HG03064 (cell line): ENCODE measurements around the gene STEAP1B.
"Not testable (repeated sequence)": the region's sequence is repeated elsewhere in the genome, so short reads cannot be mapped to it uniquely, and the experiment has no call there.

Experiments
- ATAC-seq: cut with Tn5 transposase; IDR thresholded peaks from one replicate; pipeline ENCODE4 v1.9.1; 2021; ENCODE audit warnings: low read depth; ENCODE audit not compliant: unreplicated experiment

STEAP1B gene

GRCh38 chr7:22433710-22434460 lies 66.1 kb downstream of the STEAP1B start:
- no peak for ATAC-seq

DNA sequence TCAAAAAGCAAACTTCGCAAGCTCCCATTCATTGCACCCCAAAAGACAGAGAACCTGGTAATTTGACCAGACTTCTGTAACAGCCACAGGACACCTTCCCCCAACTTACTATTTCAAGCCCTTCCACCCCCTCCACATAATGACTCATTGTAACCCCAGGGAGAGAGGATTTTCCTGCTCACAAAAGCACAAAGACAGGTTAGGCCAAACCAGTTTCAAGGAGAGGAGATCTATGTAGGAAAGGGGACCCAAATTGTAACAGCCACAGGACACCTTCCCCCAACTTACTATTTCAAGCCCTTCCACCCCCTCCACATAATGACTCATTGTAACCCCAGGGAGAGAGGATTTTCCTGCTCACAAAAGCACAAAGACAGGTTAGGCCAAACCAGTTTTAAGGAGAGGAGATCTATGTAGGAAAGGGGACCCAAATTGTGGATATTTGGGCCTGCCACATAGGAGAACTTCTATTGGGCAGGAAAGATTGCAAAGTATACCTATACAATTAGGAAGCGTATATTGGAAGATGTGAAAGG lies 66.8 kb downstream of the STEAP1B start:
- ATAC-seq: not testable (repeated sequence)

- ATAC-seq: no peak
These were observed 67.7 kb downstream of the STEAP1B start for GRCh38 chr7:22432203-22432718.

- ATAC-seq: no peak
These were observed 69.5 kb downstream of the STEAP1B start for GRCh38 chr7:22430457-22430856.

DNA sequence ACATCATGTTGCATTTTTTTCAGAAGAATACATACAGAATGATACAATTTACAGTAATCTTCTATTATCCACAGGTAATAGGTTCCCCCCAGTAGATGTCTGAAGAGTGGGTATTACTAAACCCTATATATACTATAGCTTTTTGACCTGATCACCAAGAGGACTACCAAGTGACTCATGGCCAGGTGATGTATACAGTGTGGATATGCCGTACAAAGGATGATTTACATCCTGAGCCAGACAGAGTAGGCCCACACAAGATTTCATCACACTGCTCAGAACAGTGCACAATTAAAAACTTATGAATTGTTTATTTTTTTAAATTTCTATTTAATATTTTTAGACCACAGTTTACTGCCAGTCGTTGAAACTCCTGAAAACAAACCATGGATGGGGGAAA lies 70.6 kb downstream of the STEAP1B start:
- ATAC-seq: no peak

- ATAC-seq: no peak
These were observed 72.1 kb downstream of the STEAP1B start for GRCh38 chr7:22427855-22428254.

DNA sequence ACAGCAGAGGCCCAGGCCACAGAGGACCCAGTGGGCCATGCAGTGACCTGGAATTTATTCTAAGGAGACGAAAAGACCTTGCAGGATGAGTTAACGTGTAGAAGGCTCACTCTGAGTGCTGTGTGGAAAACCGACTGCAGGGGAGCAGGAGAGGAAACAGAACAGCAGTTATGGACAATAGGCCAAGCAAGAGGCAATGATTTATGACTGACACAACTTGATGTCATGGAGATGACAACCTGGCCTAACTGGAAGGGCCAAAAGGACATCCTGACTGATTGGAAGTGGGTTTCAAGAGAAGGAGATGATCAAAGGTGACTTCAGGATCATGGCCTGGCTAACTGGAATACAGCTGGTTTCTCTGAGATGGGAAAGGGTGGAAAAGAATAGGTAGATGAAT lies 72.9 kb downstream of the STEAP1B start:
- ATAC-seq: no peak

DNA sequence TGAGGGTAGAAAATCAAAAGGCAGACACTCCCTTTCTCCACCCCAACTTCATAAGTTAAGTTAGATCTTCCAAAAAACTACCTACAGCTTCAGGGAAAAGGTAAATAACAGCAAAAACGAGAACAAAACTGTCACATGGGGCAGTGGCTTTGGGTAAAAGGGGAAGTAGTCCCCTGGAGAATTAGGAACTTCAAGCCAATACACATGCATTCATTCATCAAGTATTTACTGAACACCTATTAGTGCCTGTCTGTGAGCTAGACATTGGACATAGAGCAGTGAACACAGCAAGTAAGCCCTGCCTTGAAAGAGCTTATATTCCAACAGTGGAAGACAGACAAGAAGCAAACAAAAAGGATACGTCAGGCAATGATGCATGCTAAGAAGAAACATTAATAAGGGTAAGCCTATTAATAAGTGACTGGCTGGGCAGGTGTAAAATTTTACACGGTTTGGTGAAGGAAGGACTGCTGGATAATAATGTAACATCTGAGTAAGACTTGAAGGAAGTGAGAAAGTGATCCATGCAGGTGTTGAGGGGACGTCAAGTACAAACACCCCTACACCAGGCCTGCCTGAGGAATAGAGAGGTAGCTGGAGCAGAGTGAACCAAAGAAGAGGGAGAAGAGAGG lies 73.4 kb downstream of the STEAP1B start:
- no peak for ATAC-seq

- ATAC-seq: no peak
These were observed 74.6 kb downstream of the STEAP1B start for GRCh38 chr7:22425361-22425760.

GRCh38 chr7:22422831-22423615 lies 77.0 kb downstream of the STEAP1B start:
- ATAC-seq: no peak

DNA sequence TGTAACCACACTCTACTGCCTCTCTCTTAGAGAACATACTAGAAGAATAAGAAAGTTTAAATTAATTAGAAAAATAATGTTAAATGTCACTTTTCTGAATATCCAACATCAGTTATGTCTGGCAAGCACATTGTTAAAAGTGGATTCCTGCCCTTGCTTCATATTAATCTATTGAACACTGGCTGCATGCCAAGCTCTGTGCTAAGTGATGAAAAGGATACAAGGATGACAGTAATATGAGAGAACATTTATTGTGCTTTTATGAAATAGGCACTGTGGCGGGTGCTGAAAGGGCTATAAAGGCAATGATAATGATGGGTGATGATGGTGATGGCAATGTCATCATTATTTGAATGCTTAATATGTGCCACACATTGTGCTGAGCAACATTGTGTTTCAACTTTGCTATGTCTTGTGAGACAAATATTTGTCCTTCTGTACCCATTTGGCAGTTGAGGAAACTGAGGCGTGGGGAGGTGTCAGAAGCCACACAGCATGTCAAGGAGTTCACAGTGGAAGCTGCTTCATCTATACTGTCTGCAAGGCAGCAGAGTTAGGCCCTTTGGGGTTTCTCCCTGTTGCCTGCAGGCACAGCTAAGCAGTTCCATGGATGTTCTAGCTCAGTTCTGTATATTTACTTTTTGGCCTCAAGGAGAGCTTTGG lies 78.9 kb downstream of the STEAP1B start:
- no peak for ATAC-seq

- no peak for ATAC-seq
These were observed 80.0 kb downstream of the STEAP1B start for GRCh38 chr7:22420008-22420407.

DNA sequence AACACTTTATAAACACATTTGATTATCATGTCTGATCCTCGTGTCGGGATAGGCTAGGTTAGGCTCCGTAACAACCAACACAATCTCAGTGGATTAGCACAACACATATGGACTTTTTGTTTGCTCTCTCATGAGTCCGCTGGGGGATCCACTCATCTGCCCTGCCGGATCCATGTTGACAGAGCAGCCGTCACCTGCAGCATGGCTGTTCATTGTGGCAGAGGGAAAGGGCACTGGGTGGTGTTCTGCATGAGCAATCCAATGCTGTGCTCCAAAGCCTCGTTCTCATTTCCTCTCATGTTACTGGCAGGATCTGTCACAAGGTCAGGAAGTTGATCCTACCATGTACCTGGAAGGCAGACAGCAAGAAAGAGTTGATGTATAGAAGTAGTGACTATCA lies 80.5 kb downstream of the STEAP1B start:
- ATAC-seq: no peak

GRCh38 chr7:22418251-22419046 lies 81.5 kb downstream of the STEAP1B start:
- ATAC-seq: no peak

DNA sequence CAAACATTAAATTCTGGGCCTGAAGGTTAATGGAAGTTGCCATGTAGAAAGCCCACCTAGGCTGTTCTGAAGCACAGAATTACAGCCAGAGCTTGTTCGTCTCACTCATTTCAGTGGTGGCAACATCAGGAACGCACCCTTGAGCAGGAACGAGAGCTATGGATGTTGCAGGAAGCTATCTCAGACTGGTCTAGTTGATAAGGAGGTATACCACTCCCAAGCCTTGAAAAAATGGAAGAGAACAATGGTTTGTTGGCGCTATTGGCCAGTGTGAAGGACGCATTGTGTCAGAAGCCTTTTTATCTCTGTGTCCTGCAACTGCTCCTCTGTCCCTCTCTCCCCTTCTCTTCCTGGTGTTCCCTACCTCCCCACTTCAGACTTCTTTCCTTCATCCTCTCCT lies 82.1 kb downstream of the STEAP1B start:
- ATAC-seq: no peak

DNA sequence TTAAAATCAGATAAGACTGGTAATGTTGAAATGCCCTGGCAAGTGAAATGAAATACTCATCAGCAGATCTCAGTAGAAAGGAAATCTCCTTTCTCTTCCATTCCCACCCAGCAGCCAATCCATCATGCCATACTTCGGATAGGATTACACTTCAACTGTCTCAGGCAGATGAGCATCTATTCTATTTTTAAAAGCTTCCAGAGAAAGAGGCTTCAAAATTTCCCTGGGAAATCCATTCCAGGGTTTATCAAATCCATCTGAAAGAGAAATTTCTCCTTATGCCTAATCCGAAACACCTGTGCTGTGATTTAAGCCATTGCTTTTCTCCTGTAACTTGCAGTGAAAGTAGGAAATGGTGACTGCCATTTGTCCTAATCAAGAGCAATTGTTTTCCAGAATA lies 82.6 kb downstream of the STEAP1B start:
- ATAC-seq: no peak

DNA sequence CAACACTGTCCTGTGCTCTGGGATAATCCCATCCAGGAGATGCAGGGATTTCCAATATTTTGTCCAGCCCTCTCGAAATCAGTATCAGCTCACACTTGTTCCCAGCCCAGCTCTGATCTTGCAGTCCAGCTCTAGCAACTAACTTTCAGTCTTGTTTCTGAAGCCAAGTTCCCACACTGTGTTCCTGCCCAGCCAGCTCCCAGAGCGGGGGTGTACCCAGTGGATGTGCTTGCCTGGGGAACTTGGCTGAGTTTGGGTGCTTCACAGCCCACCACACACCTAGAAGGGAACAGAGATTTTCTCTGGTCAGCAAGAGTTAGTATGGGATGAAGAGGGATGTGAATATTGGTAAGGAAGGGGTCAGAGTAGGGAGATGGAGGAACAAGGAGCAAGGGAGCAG lies 85.6 kb downstream of the STEAP1B start:
- ATAC-seq: no peak

- no peak for ATAC-seq
These were observed 86.8 kb downstream of the STEAP1B start for GRCh38 chr7:22413211-22413610.

DNA sequence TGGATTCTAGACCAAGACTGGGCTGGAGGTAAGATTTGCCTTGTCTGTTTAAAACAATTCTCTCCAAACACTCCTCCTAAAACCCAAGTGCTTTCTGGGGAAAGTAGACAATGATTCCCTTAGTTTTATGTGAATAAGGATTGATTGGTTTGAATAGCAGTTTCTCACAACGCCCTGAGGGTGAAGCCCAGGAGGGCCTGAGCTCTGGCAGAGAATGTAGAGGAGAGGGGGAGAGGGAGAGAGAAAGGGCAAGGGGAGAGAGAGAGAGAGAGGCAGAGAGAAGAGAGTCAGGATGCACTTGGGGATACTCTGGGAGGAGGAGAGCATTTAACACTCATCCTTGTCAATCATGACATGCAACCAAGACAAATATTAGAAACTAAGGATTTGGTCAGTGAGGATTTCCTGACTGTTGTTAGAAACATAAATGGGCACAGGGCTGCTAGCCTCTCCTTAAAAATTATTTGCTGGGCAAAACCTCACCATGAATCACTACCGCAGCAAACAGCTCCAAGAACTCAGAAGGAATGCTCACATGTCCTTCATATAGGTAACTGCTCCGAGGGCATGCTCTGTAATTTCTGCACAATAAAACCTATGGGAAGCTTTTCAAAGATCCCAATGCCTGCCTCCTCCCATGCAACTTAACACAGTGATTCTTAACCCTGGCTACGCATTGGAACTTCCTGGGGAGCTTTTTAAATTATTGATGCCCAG lies 87.9 kb downstream of the STEAP1B start:
- no peak for ATAC-seq
